ENCODE results near the gene PTGER1. TPM values are rescaled to one million over a fixed set of nuclear protein-coding genes. Genes with fewer than 3 reads are reported as not detected.
A peak's percentile ranks its signal among the peaks of the same experiment; 100 is the strongest.

The PTGER1 gene
- total RNA-seq, 1 donor from 2014 or later, result 0.34 TPM

DNA sequence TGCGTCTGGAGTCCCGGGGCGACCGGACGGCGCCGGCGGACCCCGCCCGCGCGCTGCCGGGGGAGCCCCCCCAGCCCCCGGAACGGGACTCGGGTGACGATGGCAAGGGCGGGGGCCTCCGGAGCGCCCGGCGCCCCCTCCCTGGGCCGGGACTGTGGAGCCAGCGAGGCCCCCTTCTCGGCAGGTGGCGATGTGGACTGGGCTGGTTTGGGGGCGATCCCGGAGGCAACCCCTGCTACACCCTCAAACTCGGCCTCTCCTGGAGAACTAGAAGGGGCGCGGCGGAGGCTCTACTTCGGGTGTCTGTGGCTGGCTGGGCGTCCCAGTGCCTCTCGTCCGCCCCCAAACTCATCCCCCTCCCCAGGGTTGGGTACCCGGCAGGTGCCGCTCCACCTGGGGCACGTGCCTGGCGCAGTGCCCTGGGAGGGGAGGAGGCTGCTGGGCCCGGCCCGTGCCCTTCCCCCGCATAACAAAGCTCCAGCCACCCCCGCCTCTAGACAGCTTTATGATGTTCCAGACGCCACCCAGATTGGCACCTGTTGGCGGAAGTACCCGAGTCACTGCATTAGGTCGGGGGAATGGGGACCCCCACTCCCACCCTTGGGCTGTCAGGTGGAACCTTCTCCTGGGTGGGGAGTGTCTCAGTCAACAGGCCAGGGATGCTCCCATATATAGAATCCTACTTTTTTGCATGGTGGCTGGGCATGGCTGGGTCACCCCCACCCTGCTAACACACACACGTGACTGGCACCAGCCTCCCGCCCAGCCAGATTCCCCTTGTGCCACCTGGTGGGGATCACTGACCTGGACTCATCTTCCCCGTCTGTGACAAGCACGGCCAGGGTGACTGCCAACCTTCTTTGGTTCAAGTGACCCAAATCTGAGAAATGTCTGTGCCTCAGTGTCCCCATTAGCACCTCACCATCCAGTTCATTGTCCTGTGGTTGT, 41.3 kb downstream of the PTGER1 start:
- peaks cover 10% of the 10 kb centered on the region for H3K4me1 Mint-ChIP-seq (ENCODE audit: low read depth)
- peak overlapping the region; percentile 75 for H3K4me3 Mint-ChIP-seq (ENCODE audit: low read depth)
- H3K36me3 Mint-ChIP-seq (ENCODE audit: insufficient read depth), result no peaks in the 10 kb centered on the region
- no peak overlapping the region for H3K27ac Mint-ChIP-seq
- TF ChIP-seq, protein P1, sequence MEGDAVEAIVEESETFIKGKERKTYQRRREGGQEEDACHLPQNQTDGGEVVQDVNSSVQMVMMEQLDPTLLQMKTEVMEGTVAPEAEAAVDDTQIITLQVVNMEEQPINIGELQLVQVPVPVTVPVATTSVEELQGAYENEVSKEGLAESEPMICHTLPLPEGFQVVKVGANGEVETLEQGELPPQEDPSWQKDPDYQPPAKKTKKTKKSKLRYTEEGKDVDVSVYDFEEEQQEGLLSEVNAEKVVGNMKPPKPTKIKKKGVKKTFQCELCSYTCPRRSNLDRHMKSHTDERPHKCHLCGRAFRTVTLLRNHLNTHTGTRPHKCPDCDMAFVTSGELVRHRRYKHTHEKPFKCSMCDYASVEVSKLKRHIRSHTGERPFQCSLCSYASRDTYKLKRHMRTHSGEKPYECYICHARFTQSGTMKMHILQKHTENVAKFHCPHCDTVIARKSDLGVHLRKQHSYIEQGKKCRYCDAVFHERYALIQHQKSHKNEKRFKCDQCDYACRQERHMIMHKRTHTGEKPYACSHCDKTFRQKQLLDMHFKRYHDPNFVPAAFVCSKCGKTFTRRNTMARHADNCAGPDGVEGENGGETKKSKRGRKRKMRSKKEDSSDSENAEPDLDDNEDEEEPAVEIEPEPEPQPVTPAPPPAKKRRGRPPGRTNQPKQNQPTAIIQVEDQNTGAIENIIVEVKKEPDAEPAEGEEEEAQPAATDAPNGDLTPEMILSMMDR (IDR thresholded peaks at IDR 0.05; ENCODE audit: unreplicated experiment), result peak; percentile 46
- DNase-seq (ENCODE audit: low spot score, unreplicated experiment), result no peak
- H3K9me3 Mint-ChIP-seq (ENCODE audit: low read depth), result no peaks in the 10 kb centered on the region
- H3K27me3 Mint-ChIP-seq, result peaks cover 9% of the 10 kb centered on the region

DNA sequence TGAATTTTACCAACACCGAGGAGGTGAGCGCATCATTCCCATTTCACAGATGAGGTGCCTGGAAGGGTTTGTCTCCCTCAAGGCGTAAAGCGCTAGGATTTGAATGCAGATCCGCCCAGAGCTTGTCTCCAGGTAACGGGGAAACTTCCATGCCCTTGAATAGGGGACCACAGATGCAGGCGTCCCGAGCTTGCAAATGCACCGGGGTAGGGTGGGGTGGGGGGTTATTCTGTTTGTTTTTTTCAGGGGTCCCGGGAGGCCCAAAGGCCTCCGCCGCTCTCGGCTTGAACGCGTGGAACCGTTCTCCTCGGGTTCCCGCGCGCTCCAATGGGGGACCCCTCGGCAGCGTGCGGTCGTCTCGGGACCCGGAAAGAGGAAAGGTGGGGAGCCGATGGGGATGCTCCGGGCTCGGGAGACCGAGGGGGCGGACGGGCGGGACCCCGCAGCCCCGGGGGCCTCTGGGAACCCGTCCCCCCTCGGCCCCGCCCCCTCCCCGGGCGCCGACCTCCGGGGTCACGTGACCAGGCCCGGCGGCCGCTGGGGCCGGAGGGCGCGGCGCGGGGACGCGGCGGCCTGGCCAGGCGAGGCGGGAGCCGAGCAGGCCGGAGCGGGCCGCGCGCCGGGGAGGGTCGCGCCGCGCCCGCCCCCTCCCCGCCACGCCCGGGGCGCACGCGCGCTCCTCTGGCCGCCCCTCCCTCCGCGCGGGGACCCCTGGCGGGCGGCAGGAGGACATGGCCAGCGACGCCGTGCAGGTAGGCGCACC, 42.2 kb downstream of the PTGER1 start, which contains the start of gene PKN1:
Gene PKN1 (plus strand): TSS at position 516 of the 763 bp plus-strand sequence. CDS start 216 bp downstream, at position 732.
- Mint-ChIP-seq H3K9me3 (ENCODE audit: low read depth) (no peaks in the 10 kb centered on the region), H3K36me3 (ENCODE audit: insufficient read depth) (no peaks in the 10 kb centered on the region), H3K4me3 (ENCODE audit: low read depth) (peak within 1 kb of the TSS; percentile 81), H3K27ac (peak within 1 kb of the TSS; percentile 74), H3K27me3 (peaks cover 9% of the 10 kb centered on the region), H3K4me1 (ENCODE audit: low read depth) (peaks cover 10% of the 10 kb centered on the region)
- DNase-seq (ENCODE audit: low spot score, unreplicated experiment), result peak; percentile 64
- TF ChIP-seq, protein P1 (IDR thresholded peaks at IDR 0.05; ENCODE audit: unreplicated experiment), result no peak

DNA sequence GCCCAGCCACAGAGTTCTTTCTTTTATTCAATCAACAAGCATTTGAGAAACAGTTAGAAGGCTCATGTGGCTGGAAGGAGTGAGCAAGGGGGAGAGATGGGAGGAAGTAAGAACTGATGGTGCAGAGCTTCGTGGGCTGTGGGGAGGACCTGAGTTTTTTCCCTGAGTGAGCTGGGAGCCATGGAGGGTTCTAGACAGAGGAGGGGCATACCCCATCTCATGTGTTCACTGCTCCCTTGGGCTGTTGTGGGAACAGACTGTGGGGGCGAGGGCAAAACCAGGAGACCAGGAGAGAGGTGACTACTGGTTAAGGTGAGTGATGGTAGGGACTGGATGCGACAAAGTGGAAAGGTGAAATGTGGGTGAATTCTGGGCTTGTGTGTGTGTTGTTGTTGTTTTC, 44.4 kb downstream of the PTGER1 start:
- DNase-seq (ENCODE audit: low spot score, unreplicated experiment), result no peak
- H3K4me3 Mint-ChIP-seq (ENCODE audit: low read depth), result peak overlapping the region; percentile 44
- peaks cover 12% of the 10 kb centered on the region for H3K27me3 Mint-ChIP-seq
- TF ChIP-seq, protein P1 (IDR thresholded peaks at IDR 0.05; ENCODE audit: unreplicated experiment), result no peak
- H3K9me3 Mint-ChIP-seq (ENCODE audit: low read depth), result no peaks in the 10 kb centered on the region
- no peak overlapping the region for H3K27ac Mint-ChIP-seq
- H3K36me3 Mint-ChIP-seq (ENCODE audit: insufficient read depth), result no peaks in the 10 kb centered on the region
- peaks cover 10% of the 10 kb centered on the region for H3K4me1 Mint-ChIP-seq (ENCODE audit: low read depth)

- no peak for DNase-seq (ENCODE audit: low spot score, unreplicated experiment)
- Mint-ChIP-seq H3K27ac (no peak overlapping the region), H3K4me3 (ENCODE audit: low read depth) (no peak overlapping the region), H3K27me3 (peaks cover 12% of the 10 kb centered on the region), H3K36me3 (ENCODE audit: insufficient read depth) (no peaks in the 10 kb centered on the region), H3K4me1 (ENCODE audit: low read depth) (no peaks in the 10 kb centered on the region), H3K9me3 (ENCODE audit: low read depth) (no peaks in the 10 kb centered on the region)
- TF ChIP-seq, protein P1 (IDR thresholded peaks at IDR 0.05; ENCODE audit: unreplicated experiment), result no peak
Observed at GRCh38 chr19:14428882-14429416, 46.2 kb downstream of the PTGER1 start.

- TF ChIP-seq, protein P1 (IDR thresholded peaks at IDR 0.05; ENCODE audit: unreplicated experiment), result no peak
- H3K4me3 Mint-ChIP-seq (ENCODE audit: low read depth), result no peak overlapping the region
- no peaks in the 10 kb centered on the region for H3K4me1 Mint-ChIP-seq (ENCODE audit: low read depth)
- DNase-seq (ENCODE audit: low spot score, unreplicated experiment), result no peak
- H3K36me3 Mint-ChIP-seq (ENCODE audit: insufficient read depth), result no peaks in the 10 kb centered on the region
- H3K9me3 Mint-ChIP-seq (ENCODE audit: low read depth), result no peaks in the 10 kb centered on the region
- H3K27me3 Mint-ChIP-seq, result peaks cover 12% of the 10 kb centered on the region
- H3K27ac Mint-ChIP-seq, result no peak overlapping the region
Observed at GRCh38 chr19:14427461-14427860, 47.7 kb downstream of the PTGER1 start.
